GM21367 (cell line): Measurements from ENCODE around the gene CTSS.

Source experiments
- ATAC-seq: cut with Tn5 transposase; IDR thresholded peaks from one replicate; pipeline ENCODE4 v1.9.1; 2021; ENCODE audit not compliant: unreplicated experiment

CTSS gene

DNA sequence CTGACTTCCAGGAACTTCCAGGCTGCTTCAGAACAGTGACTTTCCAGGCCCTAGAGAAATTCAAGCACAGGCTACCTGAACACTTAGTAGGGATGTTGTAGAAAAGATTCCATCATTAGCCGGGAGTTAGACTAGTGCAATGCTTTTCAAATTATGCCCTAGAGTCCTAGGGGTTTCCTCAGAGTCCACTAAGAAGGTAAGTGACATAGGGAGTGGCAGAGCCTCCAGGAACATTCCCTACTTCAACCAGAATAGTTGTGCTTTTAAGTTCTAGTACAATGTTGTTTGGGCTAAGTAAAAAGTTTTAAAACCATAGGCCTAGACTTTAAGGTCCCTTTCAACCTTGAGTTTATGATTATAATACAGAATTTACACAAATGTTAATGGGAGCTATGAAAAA, 59.5 kb downstream of the CTSS start:
- ATAC-seq, result no peak

DNA sequence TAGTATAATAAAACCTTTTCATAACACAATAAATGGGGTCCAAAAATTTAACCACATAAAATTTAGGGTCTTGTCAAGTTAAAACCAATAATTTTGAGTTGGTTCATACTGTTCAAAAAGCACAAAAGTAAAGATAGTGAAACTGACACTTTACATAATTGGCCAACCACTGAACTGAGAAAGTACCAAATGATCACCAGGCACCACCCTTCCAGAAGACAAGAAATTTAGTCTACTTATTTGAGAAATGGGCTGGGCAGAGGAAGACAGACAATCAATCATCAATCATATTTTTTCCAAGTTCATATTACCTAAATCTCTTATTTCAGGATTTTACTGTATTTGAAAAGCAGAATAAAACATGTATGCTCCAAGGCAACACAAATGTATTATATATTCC, 62.2 kb downstream of the CTSS start:
- no peak for ATAC-seq

DNA sequence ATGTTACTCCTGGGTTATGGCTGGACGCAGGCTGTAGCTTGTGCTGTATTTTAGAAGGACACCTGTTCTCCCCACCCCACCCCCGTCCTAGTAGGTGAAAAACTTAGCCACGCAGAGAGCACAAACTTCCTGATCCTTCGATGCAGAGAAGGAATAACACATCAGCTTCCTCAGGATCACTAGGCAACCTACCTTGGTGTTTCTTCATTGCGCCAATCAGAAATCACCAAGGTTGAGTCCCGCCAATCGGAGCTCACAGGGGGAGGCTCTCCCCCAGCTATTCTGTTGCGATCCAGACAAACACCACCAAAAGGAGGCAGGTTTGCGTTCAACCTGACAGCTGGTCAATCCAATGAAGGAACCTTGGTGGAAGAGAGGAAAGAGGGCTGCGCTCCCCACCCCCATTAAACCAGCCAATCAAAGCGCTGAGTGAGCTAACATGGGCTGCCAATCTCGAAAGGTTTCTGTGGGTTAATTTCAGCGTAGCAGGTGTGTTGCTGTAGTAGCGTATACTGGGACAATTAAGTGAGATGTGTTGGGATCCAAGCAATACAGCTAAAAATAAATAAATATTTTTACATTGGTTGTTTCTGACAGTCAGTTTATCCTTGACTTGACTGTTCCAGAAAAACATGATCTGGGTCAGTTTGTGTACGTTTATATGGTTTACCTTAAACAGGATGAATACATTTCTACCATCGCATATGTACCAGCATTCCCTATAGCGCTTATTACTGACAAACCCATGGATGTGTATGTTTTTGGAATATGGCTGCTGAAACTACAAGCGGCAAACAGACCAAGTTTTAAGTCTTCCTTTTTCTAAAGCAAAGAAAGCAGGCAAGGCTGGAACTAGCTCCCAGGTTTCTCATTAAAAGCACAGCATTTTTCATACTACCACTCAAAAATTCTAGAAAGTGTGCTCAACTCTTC, 68.3 kb downstream of the CTSS start, which contains the start of gene GOLPH3L:
Gene GOLPH3L (minus strand): TSS at position 160 of the 933 bp plus-strand sequence. CDS start 2,316 bp downstream, outside the sequence.
- ATAC-seq, result peak; percentile 96

DNA sequence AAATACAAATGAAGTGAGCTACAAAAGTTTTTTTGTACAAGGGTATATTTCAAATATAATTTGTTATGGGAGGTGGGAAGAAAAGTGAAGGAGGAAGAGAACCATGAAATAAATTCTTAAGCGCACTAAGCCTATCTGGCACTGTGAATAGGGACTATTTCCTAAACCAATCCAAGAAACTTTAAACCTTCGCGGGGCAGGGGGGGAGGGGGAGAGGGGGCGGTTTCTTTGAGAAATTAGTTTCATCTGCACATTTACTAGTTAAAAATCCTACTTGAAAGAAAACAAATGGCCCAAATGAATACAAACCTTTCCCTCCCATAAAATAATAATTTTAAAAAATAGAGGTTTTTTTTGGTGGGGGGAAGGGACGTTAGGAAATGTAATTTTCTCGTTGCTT, 69.0 kb downstream of the CTSS start:
- no peak for ATAC-seq

DNA sequence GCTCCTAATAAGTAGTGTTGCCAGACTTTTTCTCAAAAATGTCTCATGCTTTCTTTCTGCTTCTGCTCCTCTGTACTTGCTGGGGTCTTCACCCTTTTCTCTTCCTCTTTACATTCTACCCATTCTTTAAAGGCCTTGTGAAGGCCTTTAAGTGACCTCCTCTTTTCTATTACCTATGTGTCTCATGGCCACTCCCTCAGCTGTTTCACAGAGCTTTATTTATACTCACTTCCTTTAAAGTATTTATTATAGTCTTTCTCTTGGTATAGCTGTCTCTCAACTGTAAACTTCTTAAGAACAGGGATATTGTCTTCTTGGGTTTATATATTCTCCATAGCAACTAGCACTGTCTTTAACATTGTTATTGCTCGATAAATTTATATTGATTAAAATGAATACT, 69.4 kb downstream of the CTSS start:
- ATAC-seq, result no peak

DNA sequence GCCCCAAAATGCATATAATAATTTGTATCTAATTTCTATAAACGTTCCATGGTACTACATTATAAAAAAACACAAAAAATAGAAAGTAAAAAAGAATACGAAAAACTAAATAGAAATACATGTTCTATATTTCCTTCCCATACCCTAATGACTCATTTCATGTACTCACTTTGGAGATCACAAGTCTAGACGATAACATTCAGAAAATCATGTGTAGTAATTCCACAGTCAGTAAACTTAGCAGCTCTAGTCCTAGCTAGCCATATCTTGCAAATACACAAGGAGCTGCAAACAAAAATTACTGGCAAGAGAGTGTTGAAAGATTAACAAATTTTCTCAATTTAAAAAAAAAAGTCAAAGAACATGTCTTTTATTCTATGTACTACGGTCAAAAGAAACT, 70.0 kb downstream of the CTSS start:
- no peak for ATAC-seq

DNA sequence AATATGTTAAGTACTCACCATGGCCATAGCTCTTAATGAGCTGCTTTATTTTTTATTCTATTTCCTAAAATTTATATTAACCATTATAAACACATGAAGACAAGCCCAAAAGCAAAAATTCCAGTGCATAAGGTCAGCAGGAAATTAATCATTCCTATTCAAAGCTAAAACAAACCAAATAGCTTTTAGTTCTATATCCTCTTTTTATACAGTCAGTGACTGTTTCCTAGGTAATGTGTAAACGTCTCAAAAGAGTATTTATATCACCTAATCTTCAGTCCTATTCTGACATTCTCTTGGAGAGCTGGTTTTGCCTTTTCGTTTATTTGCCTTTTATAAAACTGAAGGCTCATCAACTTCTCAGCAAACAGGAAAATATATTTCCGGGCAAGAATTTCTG, 72.9 kb downstream of the CTSS start:
- no peak for ATAC-seq

DNA sequence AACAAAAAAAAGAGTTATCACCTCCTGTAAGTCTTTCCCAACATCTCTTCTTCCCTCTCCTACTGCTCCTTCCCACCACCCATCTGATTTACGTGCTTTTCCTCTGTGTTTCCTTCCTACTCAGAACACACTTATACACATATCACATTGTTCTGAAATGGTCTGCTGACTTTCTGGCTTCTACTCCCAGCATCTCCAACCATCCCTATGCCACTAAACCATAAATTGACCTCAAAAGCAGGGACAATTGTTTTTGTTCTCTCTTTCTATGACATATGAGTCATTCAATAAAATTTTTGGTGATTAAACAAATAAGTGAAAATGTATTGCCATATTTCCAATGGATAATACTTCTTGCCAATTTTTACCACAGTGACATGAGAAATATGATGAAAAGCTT, 76.8 kb downstream of the CTSS start:
- ATAC-seq, result no peak

DNA sequence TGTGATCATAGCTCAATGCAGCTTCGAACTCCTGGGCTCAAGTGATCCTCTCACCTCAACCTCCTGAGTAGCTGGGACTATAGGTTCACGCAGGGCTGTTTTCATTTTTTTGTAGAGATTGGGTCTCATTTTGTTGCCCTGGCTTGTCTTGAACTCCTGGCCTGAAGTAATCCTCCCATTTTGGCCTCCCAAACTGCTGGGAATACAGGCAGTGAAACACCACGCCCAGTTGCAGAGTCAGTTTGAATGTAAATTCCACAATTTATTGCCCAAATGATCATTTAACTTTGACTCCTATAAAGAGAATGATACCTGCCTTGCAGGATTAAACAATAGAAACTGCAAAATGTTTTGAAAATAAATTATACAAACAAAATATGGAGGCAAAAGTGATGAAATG, 79.3 kb downstream of the CTSS start:
- ATAC-seq, result no peak

DNA sequence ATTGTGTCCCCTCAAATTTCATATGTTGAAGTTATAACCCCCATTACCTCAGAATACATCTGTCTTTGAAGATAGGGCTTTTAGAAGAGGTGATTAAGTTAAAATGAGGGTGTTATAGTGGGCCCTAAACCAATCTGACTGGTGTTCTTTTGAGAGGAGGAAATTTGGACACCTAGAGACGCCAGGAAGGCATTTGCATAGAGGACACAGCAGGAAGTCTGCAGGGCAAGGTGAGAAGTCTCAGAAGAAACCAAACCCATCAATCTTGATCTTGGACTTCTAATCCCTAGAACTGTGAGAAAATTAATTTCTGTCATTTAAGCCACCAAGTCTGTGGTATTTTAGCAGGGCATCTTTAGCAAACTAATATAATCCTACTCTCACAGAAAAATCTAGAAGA, 81.7 kb downstream of the CTSS start:
- no peak for ATAC-seq
